ENCODE measurements around the gene CPSF3. TPM values are rescaled to one million over a fixed set of nuclear protein-coding genes. Genes with fewer than 3 reads are reported as not detected.

Gene CPSF3
- total RNA-seq: 10 to 100 TPM; 25.9 to 30.3 TPM
- polyA plus RNA-seq (ENCODE audit: insufficient read length in 6 of 6): 10 to 100 TPM; 43.5 to 58.7 (median 48.1) TPM
- long read RNA-seq, donor 1, transcript CPSF3-201 (18 exons, 2,345 nt): major isoform, 13 of 28 reads
- long read RNA-seq, donor 1, partial matches to known transcripts: 15 of 28 reads
- long read RNA-seq, donor 1, other reads (novel, unspliced or antisense): 0 of 28 reads
- long read RNA-seq, donor 2, transcript CPSF3-201 (18 exons, 2,345 nt): major isoform, 15 of 15 reads
- long read RNA-seq, donor 2, partial matches to known transcripts: 0 of 15 reads
- long read RNA-seq, donor 2, other reads (novel, unspliced or antisense): 0 of 15 reads
- long read RNA-seq, donor 3, transcript CPSF3-201 (18 exons, 2,345 nt): major isoform, 11 of 11 reads
- long read RNA-seq, donor 3, partial matches to known transcripts: 0 of 11 reads
- long read RNA-seq, donor 3, other reads (novel, unspliced or antisense): 0 of 11 reads
- long read RNA-seq, donor 4, transcript CPSF3-201 (18 exons, 2,345 nt): major isoform, 5 of 8 reads
- long read RNA-seq, donor 4, partial matches to known transcripts: 0 of 8 reads
- long read RNA-seq, donor 4, other reads (novel, unspliced or antisense): 3 of 8 reads
- long read RNA-seq, donor 5, partial matches to known transcripts: 0 of 2 reads
- long read RNA-seq, donor 5, other reads (novel, unspliced or antisense): 0 of 2 reads
- long read RNA-seq, donor 6, transcript CPSF3-201 (18 exons, 2,345 nt): major isoform, 9 of 9 reads
- long read RNA-seq, donor 6, partial matches to known transcripts: 0 of 9 reads
- long read RNA-seq, donor 6, other reads (novel, unspliced or antisense): 0 of 9 reads
- long read RNA-seq, donor 7, transcript CPSF3-201 (18 exons, 2,345 nt): major isoform, 6 of 6 reads
- long read RNA-seq, donor 7, partial matches to known transcripts: 0 of 6 reads
- long read RNA-seq, donor 7, other reads (novel, unspliced or antisense): 0 of 6 reads
- long read RNA-seq, donor 8, transcript CPSF3-201 (18 exons, 2,345 nt): major isoform, 6 of 46 reads
- long read RNA-seq, donor 8, partial matches to known transcripts: 40 of 46 reads
- long read RNA-seq, donor 8, other reads (novel, unspliced or antisense): 0 of 46 reads
- long read RNA-seq, donor 9: 0 reads
- long read RNA-seq, donor 10, transcript CPSF3-201 (18 exons, 2,345 nt): major isoform, 7 of 8 reads
- long read RNA-seq, donor 10, partial matches to known transcripts: 1 of 8 reads
- long read RNA-seq, donor 10, other reads (novel, unspliced or antisense): 0 of 8 reads
- long read RNA-seq, donor 11, transcript CPSF3-201 (18 exons, 2,345 nt): major isoform, 5 of 5 reads
- long read RNA-seq, donor 11, partial matches to known transcripts: 0 of 5 reads
- long read RNA-seq, donor 11, other reads (novel, unspliced or antisense): 0 of 5 reads
- long read RNA-seq, donor 12, transcript CPSF3-201 (18 exons, 2,345 nt): major isoform, 5 of 5 reads
- long read RNA-seq, donor 12, partial matches to known transcripts: 0 of 5 reads
- long read RNA-seq, donor 12, other reads (novel, unspliced or antisense): 0 of 5 reads

DNA sequence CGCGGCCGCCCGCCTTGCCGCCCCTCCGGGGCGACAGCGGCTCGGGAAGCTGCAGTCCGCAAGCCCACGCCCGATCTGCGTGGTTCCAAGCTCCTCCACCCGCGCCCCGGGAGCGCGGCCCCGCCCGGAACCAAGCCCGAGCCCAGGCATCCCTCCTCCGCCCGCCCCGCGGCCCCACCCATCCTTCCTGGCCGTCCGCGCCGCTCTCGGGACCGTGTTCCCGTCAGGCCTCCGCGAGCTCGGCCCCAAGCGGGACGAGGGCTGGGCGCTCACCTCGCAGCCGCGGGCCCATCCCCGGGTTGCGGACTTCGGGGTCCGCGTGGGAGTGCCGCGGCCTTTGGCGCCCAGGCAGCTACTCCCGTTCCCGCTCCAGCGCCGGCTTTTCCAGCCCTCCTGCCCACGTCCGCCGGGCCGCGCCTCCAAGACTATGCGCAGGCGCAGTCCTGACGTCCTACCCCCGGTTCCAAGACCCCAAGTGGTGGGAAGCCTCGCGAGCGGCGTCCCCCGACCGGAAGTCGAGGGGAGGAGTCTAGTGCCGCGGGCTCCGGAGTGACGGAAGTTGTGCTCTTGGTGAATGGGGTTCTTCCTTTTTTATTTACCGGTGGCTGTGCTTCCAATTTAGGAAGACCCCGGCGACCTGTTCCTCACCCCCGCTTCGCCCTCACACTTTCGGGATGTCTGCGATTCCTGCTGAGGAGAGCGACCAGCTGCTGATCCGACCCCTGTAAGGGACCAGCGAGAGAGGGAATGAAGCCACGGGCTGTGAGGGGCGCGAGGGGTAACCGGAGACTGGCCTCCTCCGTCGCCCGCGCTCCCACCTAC is at the start of gene CPSF3, which contains the start of gene ITGB1BP1:
TSS of gene CPSF3 (plus strand) at position 555 of the 822 bp plus-strand sequence. CDS start at position 675, 120 bp downstream.
TSS of gene ITGB1BP1 (minus strand) at position 429 of the 822 bp plus-strand sequence. CDS start 4,831 bp downstream, outside the sequence.
- ATAC-seq: peak; percentile 95
- Histone ChIP-seq H3K36me3 (no peaks in the 10 kb centered on the region), H3K27me3 (no peaks in the 10 kb centered on the region), H3K4me1 (peaks cover 12 to 26% of the 10 kb centered on the region in 2 donors), H3K4me3 (peak within 1 kb of the TSS; percentile 81 to 98), H3K9me3 (no peaks in the 10 kb centered on the region), H3K27ac (peak within 1 kb of the TSS; percentile 89 to 95)
- intact Hi-C loops (cut with DNase I): no loop called here
- peak; percentile 98 to 99 (median 98) for DNase-seq
- TF ChIP-seq, protein P1, sequence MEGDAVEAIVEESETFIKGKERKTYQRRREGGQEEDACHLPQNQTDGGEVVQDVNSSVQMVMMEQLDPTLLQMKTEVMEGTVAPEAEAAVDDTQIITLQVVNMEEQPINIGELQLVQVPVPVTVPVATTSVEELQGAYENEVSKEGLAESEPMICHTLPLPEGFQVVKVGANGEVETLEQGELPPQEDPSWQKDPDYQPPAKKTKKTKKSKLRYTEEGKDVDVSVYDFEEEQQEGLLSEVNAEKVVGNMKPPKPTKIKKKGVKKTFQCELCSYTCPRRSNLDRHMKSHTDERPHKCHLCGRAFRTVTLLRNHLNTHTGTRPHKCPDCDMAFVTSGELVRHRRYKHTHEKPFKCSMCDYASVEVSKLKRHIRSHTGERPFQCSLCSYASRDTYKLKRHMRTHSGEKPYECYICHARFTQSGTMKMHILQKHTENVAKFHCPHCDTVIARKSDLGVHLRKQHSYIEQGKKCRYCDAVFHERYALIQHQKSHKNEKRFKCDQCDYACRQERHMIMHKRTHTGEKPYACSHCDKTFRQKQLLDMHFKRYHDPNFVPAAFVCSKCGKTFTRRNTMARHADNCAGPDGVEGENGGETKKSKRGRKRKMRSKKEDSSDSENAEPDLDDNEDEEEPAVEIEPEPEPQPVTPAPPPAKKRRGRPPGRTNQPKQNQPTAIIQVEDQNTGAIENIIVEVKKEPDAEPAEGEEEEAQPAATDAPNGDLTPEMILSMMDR (IDR thresholded peaks at IDR 0.05): peak in 1 of 2 donors; percentile 30

DNA sequence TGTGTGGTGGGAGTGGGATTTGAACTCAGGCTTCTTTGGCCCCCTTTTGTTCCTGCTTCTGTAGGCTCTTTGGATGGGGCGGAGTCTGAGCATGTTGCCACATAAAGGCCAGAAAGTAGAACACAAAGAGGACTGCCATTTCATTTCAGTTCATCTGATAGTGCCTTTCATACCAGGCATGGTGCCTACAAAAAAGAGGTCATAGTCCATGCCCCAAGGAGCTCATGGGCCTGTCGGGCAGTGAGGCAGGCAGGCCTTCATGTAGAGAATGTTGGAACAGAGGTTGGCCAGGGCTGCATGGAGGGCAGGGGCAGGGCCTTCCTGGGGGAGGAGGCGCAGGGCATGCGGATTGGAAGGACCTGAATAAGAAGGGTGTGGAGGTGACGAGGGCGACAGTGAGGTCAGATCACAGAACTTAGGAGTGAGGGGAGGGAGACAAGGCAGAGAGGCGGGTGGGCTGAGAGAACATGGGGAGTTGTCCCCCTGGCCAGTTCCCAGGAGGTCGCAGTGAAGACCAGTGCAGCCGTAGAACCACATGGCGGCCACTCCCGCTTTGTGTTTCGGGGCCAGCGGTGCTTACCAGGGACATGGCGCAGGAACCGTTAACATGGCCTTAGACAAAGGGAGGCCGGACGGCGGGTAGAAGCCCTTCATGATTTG is 49.3 kb upstream of the CPSF3 start:
- Histone ChIP-seq H3K27me3 (no peaks in the 10 kb centered on the region), H3K4me3 (no peak overlapping the region), H3K4me1 (no peaks in the 10 kb centered on the region), H3K36me3 (peaks cover 0 to 14% of the 10 kb centered on the region in 2 donors), H3K27ac (no peak overlapping the region), H3K9me3 (no peaks in the 10 kb centered on the region)
- DNase-seq (no peak), ATAC-seq (no peak)
- TF ChIP-seq, protein P1 (IDR thresholded peaks at IDR 0.05): no peak
- intact Hi-C loops (cut with DNase I): loop anchor here in 1 of 2 donors (10.0 kb wide), 1 partner anchor 229 kb away; no protein-coding TSS in a partner anchor

DNA sequence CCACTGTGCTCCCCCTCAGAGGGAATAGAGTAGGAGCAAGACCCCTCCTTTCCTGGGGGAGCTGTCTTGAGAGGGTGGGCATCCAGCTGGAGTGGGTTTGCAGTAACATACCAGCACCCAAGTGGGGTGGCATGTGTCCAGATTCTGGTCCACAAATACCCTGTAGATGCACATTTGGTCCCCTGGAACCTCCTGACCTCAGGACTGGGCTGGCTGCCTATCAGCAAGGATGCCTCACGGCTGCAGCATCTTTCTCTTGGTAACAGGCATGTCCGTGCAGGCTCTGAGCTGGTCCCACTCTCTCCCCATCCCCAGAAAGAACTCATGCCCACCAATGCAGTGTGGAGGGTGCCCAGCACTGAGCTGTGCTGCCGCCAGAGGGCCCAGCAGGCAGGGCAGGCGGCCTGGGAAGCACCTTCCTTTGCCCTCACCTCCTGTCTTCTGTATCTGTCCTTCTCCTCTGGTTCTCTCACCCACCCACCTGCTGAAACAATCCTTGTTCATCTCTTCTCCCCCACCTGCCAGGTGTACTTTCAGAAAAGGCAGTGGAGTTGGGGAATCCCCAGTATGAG is 47.5 kb upstream of the CPSF3 start:
- peaks cover 0 to 14% of the 10 kb centered on the region in 2 donors for H3K36me3 ChIP-seq

More for the DNA sequence above, 47.5 kb upstream of the CPSF3 start:
- ATAC-seq (no peak), DNase-seq (no peak)
- intact Hi-C loops (cut with DNase I): loop anchor here in 1 of 2 donors (10.0 kb wide), 1 partner anchor 231 kb away; no protein-coding TSS in a partner anchor
- H3K27me3 ChIP-seq: no peaks in the 10 kb centered on the region
- no peak overlapping the region for H3K4me3 ChIP-seq
- no peaks in the 10 kb centered on the region for H3K9me3 ChIP-seq
- H3K27ac ChIP-seq: no peak overlapping the region
- no peaks in the 10 kb centered on the region for H3K4me1 ChIP-seq
- TF ChIP-seq, protein P1 (IDR thresholded peaks at IDR 0.05): no peak
